HepG2 (cell line): ENCODE measurements around the gene AFF2.

ENCODE experiments used
- HOXA7 ChIP-seq: sonication (generic); formaldehyde crosslinking; IDR thresholded peaks from 2 replicates; pipeline ENCODE4 v1.8.1; 2022; ENCODE audit warnings: mild to moderate bottlenecking, missing genetic modification reagents, moderate library complexity
- PAX8 ChIP-seq: sonication (generic); formaldehyde crosslinking; IDR thresholded peaks from 2 replicates; pipeline ENCODE4 v1.8.0; 2022; ENCODE audit warnings: mild to moderate bottlenecking, missing genetic modification reagents, borderline replicate concordance
- RCOR2 ChIP-seq: IDR thresholded peaks from 2 replicates; pipeline ENCODE4 v1.6.1; 2016; ENCODE audit warnings: missing biosample characterization, missing genetic modification reagents
- SRF ChIP-seq: IDR thresholded peaks from 2 replicates; pipeline ENCODE4 v1.6.1; 2011; ENCODE audit warnings: mild to moderate bottlenecking, low read depth, low read length, moderate library complexity
- ZNF230 ChIP-seq: sonication (generic); formaldehyde crosslinking; IDR thresholded peaks from 2 replicates; pipeline ENCODE4 v1.4.0; 2020; ENCODE audit warnings: mild to moderate bottlenecking, missing genetic modification reagents
- ZNF274 ChIP-seq: sonication (generic); formaldehyde crosslinking; IDR thresholded peaks from 2 replicates; pipeline ENCODE4 v1.5.1; 2020; ENCODE audit warnings: mild to moderate bottlenecking, missing genetic modification reagents

- no peak for TF ChIP-seq ZNF274 (CRISPR knock-in tag)
- TF ChIP-seq PAX8 (CRISPR knock-in tag) = no peak
- TF ChIP-seq SRF = no peak
- TF ChIP-seq RCOR2 (CRISPR knock-in tag) = no peak
- no peak for TF ChIP-seq HOXA7 (CRISPR knock-in tag)
- TF ChIP-seq ZNF230 = no peak
These were observed 115.1 kb downstream of the AFF2 start for GRCh38 chrX:148615491-148615890.
